Neural cell (in vitro differentiated cells): ENCODE measurements around the gene ABHD17A. TPM values are rescaled to one million over a fixed set of nuclear protein-coding genes. Genes with fewer than 3 reads are reported as not detected.
"Not testable (repeated sequence)": the region's sequence is repeated elsewhere in the genome, so short reads cannot be mapped to it uniquely, and the experiment has no call there.

Source experiments
- H2AFZ ChIP-seq: fragments of 200-600, 300-800 bp; sonication (generic), shearing (Covaris generic); 2 replicates; pipeline ENCODE4 v1.6.0; 2014; ENCODE audit warnings: low read depth, mild to moderate bottlenecking, antibody characterized with exemption, low read length, moderate library complexity
- H3F3A ChIP-seq: fragments of 200-600 bp; shearing (Covaris generic); 2 replicates; pipeline ENCODE4 v1.6.1; 2016; ENCODE audit warnings: mild to moderate bottlenecking, moderate library complexity, mixed read lengths, antibody characterized with exemption, low read length; ENCODE audit not compliant: insufficient read depth, poor library complexity, severe bottlenecking
- H3K27ac ChIP-seq: fragments of 200-600, 300-800 bp; sonication (generic), shearing (Covaris generic); 2 replicates; pipeline ENCODE4 v1.5.1; 2014; ENCODE audit warnings: mild to moderate bottlenecking, low read length, moderate library complexity
- H3K27me3 ChIP-seq: fragments of 300-800, 200-600 bp; sonication (generic), shearing (Covaris generic); 2 replicates; pipeline ENCODE4 v1.6.0; 2014; ENCODE audit warnings: mild to moderate bottlenecking, low read depth, low read length, moderate library complexity; ENCODE audit not compliant: insufficient read depth
- H3K36me3 ChIP-seq: fragments of 300-800, 200-600 bp; sonication (generic), shearing (Covaris generic); 2 replicates; pipeline ENCODE4 v1.5.1; 2014; ENCODE audit warnings: mild to moderate bottlenecking, antibody characterized with exemption, low read length, moderate library complexity; ENCODE audit not compliant: insufficient read depth
- H3K4me2 ChIP-seq: fragments of 300-800, 200-600 bp; sonication (generic), shearing (Covaris generic); 2 replicates; pipeline ENCODE4 v1.6.0; 2014; ENCODE audit warnings: mild to moderate bottlenecking, low read length
- H3K4me3 ChIP-seq: fragments of 300-800, 200-600 bp; sonication (generic), shearing (Covaris generic); 2 replicates; pipeline ENCODE4 v1.5.1; 2014; ENCODE audit warnings: mild to moderate bottlenecking, low read length, moderate library complexity
- H3K79me2 ChIP-seq: fragments of 200-600 bp; shearing (Covaris generic); replicated peaks from 2 replicates; pipeline ENCODE4 v1.6.0; 2014; ENCODE audit warnings: mild to moderate bottlenecking, low read length, moderate library complexity; ENCODE audit not compliant: insufficient read depth
- H3K9ac ChIP-seq: fragments of 300-800, 200-600 bp; sonication (generic), shearing (Covaris generic); 2 replicates; pipeline ENCODE4 v1.6.1; 2016; ENCODE audit warnings: mild to moderate bottlenecking, low read length, mixed read lengths
- H3K9me2 ChIP-seq: fragments of 200-600 bp; shearing (Covaris generic); 2 replicates; pipeline ENCODE4 v1.6.1; 2016; ENCODE audit warnings: mild to moderate bottlenecking, low read length, mixed read lengths; ENCODE audit not compliant: insufficient read depth
- H3K9me3 ChIP-seq: fragments of 200-600, 300-800 bp; sonication (generic), shearing (Covaris generic); 2 replicates; pipeline ENCODE4 v1.6.1; 2016; ENCODE audit warnings: mild to moderate bottlenecking, mixed run types, low read length, moderate library complexity, mixed read lengths
- H4K20me1 ChIP-seq: fragments of 200-600 bp; shearing (Covaris generic); 2 replicates; pipeline ENCODE4 v1.6.1; 2016; ENCODE audit warnings: mild to moderate bottlenecking, mixed run types; ENCODE audit not compliant: insufficient read depth
- EP300 ChIP-seq: fragments of 450-650 bp; conservative IDR thresholded peaks from 2 replicates; pipeline ENCODE4 v1.6.1; 2014; ENCODE audit warnings: antibody characterized with exemption, mild to moderate bottlenecking, moderate library complexity; ENCODE audit not compliant: poor library complexity, severe bottlenecking
- EZH2 ChIP-seq: fragments of 200-600, 300-800 bp; shearing (Covaris generic), sonication (generic); IDR thresholded peaks from 2 replicates; pipeline ENCODE4 v1.6.1; 2014; ENCODE audit warnings: antibody characterized with exemption, low read length, borderline replicate concordance, mild to moderate bottlenecking; ENCODE audit not compliant: insufficient read depth, poor library complexity, severe bottlenecking
- MXI1 ChIP-seq: fragments of 450-650 bp; conservative IDR thresholded peaks from 2 replicates; pipeline ENCODE4 v1.6.1; 2014; ENCODE audit warnings: antibody characterized with exemption, mild to moderate bottlenecking; ENCODE audit not compliant: poor library complexity, severe bottlenecking
- POLR2AphosphoS5 ChIP-seq: IDR thresholded peaks from 2 replicates; pipeline ENCODE4 v1.6.1; 2012
- RAD21 ChIP-seq: fragments of 450-650 bp; conservative IDR thresholded peaks from 2 replicates; pipeline ENCODE4 v1.6.1; 2014; ENCODE audit warnings: antibody characterized with exemption, mild to moderate bottlenecking, moderate library complexity
- SMC3 ChIP-seq: fragments of 450-650 bp; conservative IDR thresholded peaks from 2 replicates; pipeline ENCODE4 v1.6.1; 2014; ENCODE audit warnings: antibody characterized with exemption, mild to moderate bottlenecking, moderate library complexity; ENCODE audit not compliant: poor library complexity
- TAF1 ChIP-seq: IDR thresholded peaks from 2 replicates; pipeline ENCODE4 v1.6.1; 2012; ENCODE audit warnings: low read depth
- polyA plus RNA-seq: library from polyadenylated mRNA; depleted of rRNA; stranded (reverse); fragments of >200 nt; gene quantifications from 2 replicates; pipeline ENCODE4 v1.2.3, GENCODE V29; 2014
- TF ChIP-seq, protein P1 (sequence below): fragments of 450-650 bp; IDR thresholded peaks from 2 replicates; pipeline ENCODE4 v1.5.1; 2014; ENCODE audit warnings: antibody characterized with exemption, mild to moderate bottlenecking, moderate library complexity; ENCODE audit not compliant: poor library complexity, severe bottlenecking
- TF ChIP-seq, protein P2 (sequence below): IDR thresholded peaks from 2 replicates; pipeline ENCODE4 v1.6.1; 2012; ENCODE audit warnings: borderline replicate concordance

The ABHD17A gene
- polyA plus RNA-seq, 1 donor from 2014 or later = 116 TPM

- Histone ChIP-seq H3K9me2 (no peaks in the 10 kb centered on the region), H3K79me2 (peaks cover 27% of the 10 kb centered on the region), H3K27ac (no peak overlapping the region), H3K9ac (no peak overlapping the region), H3K27me3 (no peaks in the 10 kb centered on the region), H3K36me3 (no peaks in the 10 kb centered on the region), H3K4me3 (no peak overlapping the region), H4K20me1 (peaks cover 8% of the 10 kb centered on the region), H3F3A (no peaks in the 10 kb centered on the region), H3K9me3 (no peaks in the 10 kb centered on the region), H3K4me2 (no peak overlapping the region), H2AFZ (no peak overlapping the region)
- TF ChIP-seq POLR2AphosphoS5 (no peak), EP300 (no peak), MXI1 (no peak), TAF1 (no peak), SMC3 (no peak), RAD21 (no peak), EZH2 (no peak)
- TF ChIP-seq, protein P1, sequence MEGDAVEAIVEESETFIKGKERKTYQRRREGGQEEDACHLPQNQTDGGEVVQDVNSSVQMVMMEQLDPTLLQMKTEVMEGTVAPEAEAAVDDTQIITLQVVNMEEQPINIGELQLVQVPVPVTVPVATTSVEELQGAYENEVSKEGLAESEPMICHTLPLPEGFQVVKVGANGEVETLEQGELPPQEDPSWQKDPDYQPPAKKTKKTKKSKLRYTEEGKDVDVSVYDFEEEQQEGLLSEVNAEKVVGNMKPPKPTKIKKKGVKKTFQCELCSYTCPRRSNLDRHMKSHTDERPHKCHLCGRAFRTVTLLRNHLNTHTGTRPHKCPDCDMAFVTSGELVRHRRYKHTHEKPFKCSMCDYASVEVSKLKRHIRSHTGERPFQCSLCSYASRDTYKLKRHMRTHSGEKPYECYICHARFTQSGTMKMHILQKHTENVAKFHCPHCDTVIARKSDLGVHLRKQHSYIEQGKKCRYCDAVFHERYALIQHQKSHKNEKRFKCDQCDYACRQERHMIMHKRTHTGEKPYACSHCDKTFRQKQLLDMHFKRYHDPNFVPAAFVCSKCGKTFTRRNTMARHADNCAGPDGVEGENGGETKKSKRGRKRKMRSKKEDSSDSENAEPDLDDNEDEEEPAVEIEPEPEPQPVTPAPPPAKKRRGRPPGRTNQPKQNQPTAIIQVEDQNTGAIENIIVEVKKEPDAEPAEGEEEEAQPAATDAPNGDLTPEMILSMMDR = no peak
- TF ChIP-seq, protein P2, sequence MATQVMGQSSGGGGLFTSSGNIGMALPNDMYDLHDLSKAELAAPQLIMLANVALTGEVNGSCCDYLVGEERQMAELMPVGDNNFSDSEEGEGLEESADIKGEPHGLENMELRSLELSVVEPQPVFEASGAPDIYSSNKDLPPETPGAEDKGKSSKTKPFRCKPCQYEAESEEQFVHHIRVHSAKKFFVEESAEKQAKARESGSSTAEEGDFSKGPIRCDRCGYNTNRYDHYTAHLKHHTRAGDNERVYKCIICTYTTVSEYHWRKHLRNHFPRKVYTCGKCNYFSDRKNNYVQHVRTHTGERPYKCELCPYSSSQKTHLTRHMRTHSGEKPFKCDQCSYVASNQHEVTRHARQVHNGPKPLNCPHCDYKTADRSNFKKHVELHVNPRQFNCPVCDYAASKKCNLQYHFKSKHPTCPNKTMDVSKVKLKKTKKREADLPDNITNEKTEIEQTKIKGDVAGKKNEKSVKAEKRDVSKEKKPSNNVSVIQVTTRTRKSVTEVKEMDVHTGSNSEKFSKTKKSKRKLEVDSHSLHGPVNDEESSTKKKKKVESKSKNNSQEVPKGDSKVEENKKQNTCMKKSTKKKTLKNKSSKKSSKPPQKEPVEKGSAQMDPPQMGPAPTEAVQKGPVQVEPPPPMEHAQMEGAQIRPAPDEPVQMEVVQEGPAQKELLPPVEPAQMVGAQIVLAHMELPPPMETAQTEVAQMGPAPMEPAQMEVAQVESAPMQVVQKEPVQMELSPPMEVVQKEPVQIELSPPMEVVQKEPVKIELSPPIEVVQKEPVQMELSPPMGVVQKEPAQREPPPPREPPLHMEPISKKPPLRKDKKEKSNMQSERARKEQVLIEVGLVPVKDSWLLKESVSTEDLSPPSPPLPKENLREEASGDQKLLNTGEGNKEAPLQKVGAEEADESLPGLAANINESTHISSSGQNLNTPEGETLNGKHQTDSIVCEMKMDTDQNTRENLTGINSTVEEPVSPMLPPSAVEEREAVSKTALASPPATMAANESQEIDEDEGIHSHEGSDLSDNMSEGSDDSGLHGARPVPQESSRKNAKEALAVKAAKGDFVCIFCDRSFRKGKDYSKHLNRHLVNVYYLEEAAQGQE = no peak
Measured at GRCh38 chr19:1880611-1881392, 4.5 kb downstream of the ABHD17A start.

- not testable (repeated sequence) for H3K9me2 ChIP-seq, H3K27me3 ChIP-seq, H3F3A ChIP-seq, H3K36me3 ChIP-seq, H3K4me2 ChIP-seq, H3K9ac ChIP-seq, H3K4me3 ChIP-seq, H2AFZ ChIP-seq, H3K27ac ChIP-seq, H4K20me1 ChIP-seq, H3K9me3 ChIP-seq
- peaks cover 28% of the 10 kb centered on the region for H3K79me2 ChIP-seq
Measured at GRCh38 chr19:1879982-1880381, 5.3 kb downstream of the ABHD17A start.

- not testable (repeated sequence) for H3K9me3 ChIP-seq, H3K27me3 ChIP-seq, H3K4me3 ChIP-seq, H3K9ac ChIP-seq, H3F3A ChIP-seq, H3K4me2 ChIP-seq, H4K20me1 ChIP-seq, H3K36me3 ChIP-seq, H3K9me2 ChIP-seq, H2AFZ ChIP-seq, H3K27ac ChIP-seq
- peaks cover 28% of the 10 kb centered on the region for H3K79me2 ChIP-seq
Measured at GRCh38 chr19:1878583-1878982, 6.7 kb downstream of the ABHD17A start.

- H3K9ac ChIP-seq, H3K27me3 ChIP-seq, H3K9me2 ChIP-seq, H2AFZ ChIP-seq, H3K9me3 ChIP-seq, H3K27ac ChIP-seq, H3F3A ChIP-seq, H3K4me3 ChIP-seq, H3K36me3 ChIP-seq, H3K4me2 ChIP-seq, H4K20me1 ChIP-seq: not testable (repeated sequence)
- peaks cover 18% of the 10 kb centered on the region for H3K79me2 ChIP-seq
Measured at GRCh38 chr19:1877280-1877660, 8.0 kb downstream of the ABHD17A start.

DNA sequence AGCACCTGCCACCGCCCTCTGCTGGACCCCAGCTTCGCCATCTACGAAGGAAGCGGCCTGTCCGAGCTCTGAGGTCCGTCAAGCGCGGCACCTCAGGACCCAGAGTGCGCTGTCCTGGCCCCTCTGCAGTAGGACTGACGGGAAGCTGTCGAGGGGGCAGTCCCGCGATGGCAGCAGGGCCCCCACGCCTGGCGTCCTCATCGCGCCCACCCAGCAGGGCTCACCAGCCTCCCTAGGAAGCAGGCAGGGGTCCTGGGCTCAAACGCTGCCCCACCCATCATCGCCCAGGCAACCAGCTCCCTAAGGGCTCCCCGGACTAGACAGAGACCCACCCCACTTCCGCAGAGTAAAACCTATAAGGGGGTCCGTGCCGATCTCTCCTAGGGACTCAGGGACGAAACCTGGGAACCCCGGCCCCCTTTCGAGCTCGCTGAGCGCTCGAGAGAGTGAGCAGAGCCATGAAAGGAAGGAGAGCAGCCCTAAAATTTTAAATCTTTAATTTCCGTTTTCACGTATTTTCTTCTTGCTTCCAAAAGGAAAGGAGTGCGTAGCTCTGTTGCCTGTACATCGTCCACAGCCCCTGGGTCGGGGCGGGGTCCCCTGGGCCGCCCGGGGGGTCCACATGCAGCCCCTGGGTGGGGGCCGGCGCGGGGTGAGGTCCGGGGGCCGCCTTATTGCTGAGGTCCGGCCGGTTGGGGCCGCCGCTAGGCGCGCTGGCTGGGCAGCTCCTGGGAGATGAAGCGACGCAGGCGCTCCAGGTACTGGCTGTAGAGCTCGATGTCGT lies 8.6 kb downstream of the ABHD17A start:
- not testable (repeated sequence) for H3K9me2 ChIP-seq
- peak overlapping the region; percentile 68 for H3K27ac ChIP-seq

More for the DNA sequence above, 8.6 kb downstream of the ABHD17A start:
- H3K36me3 ChIP-seq, H2AFZ ChIP-seq, H4K20me1 ChIP-seq, H3K9me3 ChIP-seq, H3F3A ChIP-seq, H3K27me3 ChIP-seq: not testable (repeated sequence)
- Histone ChIP-seq H3K4me2 (peak overlapping the region; percentile 70), H3K79me2 (peaks cover 17% of the 10 kb centered on the region), H3K9ac (peak overlapping the region; percentile 81), H3K4me3 (peak overlapping the region; percentile 99)
